Muscle layer of duodenum (tissue), 2 donors: ENCODE data around the gene MAP1S.
"Not testable (repeated sequence)": the region's sequence is repeated elsewhere in the genome, so short reads cannot be mapped to it uniquely, and the experiment has no call there.

Experiments
- H3K27ac ChIP-seq: one replicate; pipeline ENCODE4 v1.7.0; 2013; ENCODE audit warnings: mild to moderate bottlenecking, low read length
- H3K27me3 ChIP-seq: one replicate; pipeline ENCODE4 v1.7.0; 2013; ENCODE audit warnings: low read depth, mild to moderate bottlenecking, control low read depth, low read length
- H3K36me3 ChIP-seq, 2 donors: one replicate each; pipeline ENCODE4 v1.7.0; 2013; ENCODE audit warnings: low read length in 2 of 2, control low read depth in 1 of 2, mild to moderate bottlenecking in 1 of 2; ENCODE audit not compliant: insufficient read depth in 2 of 2, control insufficient read depth in 1 of 2
- H3K4me1 ChIP-seq, 2 donors: one replicate each; pipeline ENCODE4 v1.7.0; 2013; ENCODE audit warnings: low read length in 2 of 2, mild to moderate bottlenecking in 2 of 2, control low read depth in 1 of 2, moderate library complexity in 1 of 2; ENCODE audit not compliant: insufficient read depth in 2 of 2, control insufficient read depth in 1 of 2
- H3K4me3 ChIP-seq, 2 donors: one replicate each; pipeline ENCODE4 v1.7.0; 2013; ENCODE audit warnings: low read length in 2 of 2, low read depth in 1 of 2, mild to moderate bottlenecking in 1 of 2
- H3K9me3 ChIP-seq, 2 donors: one replicate each; pipeline ENCODE4 v1.7.0; 2013; ENCODE audit warnings: low read length in 2 of 2, control low read depth in 1 of 2, mild to moderate bottlenecking in 1 of 2; ENCODE audit not compliant: control insufficient read depth in 1 of 2
- donor health status: healthy.

The MAP1S gene

GRCh38 chr19:17772172-17772571 lies 52.9 kb downstream of the MAP1S start:
- H3K4me3 ChIP-seq, result no peak overlapping the region
- H3K27ac ChIP-seq, result no peak overlapping the region
- H3K36me3 ChIP-seq, result no peaks in the 10 kb centered on the region
- H3K4me1 ChIP-seq, result no peaks in the 10 kb centered on the region
- H3K27me3 ChIP-seq, result no peaks in the 10 kb centered on the region
- no peaks in the 10 kb centered on the region for H3K9me3 ChIP-seq

GRCh38 chr19:17775245-17775927 lies 56.1 kb downstream of the MAP1S start:
- Histone ChIP-seq H3K4me1 (peaks cover 0 to 9% of the 10 kb centered on the region in 2 donors), H3K9me3 (no peaks in the 10 kb centered on the region), H3K36me3 (no peaks in the 10 kb centered on the region), H3K27me3 (no peaks in the 10 kb centered on the region), H3K4me3 (no peak overlapping the region), H3K27ac (no peak overlapping the region)

GRCh38 chr19:17775991-17776803 lies 56.9 kb downstream of the MAP1S start:
- H3K36me3 ChIP-seq, result no peaks in the 10 kb centered on the region
- H3K27me3 ChIP-seq, result no peaks in the 10 kb centered on the region
- H3K27ac ChIP-seq, result no peak overlapping the region
- H3K9me3 ChIP-seq, result no peaks in the 10 kb centered on the region
- peaks cover 0 to 9% of the 10 kb centered on the region in 2 donors for H3K4me1 ChIP-seq
- H3K4me3 ChIP-seq, result no peak overlapping the region

- H3K4me3 ChIP-seq, H3K27me3 ChIP-seq, H3K4me1 ChIP-seq, H3K27ac ChIP-seq, H3K36me3 ChIP-seq, H3K9me3 ChIP-seq: not testable (repeated sequence)
These were observed 58.6 kb downstream of the MAP1S start for GRCh38 chr19:17777840-17778239.

GRCh38 chr19:17778251-17778967 lies 59.1 kb downstream of the MAP1S start:
- Histone ChIP-seq H3K36me3 (no peaks in the 10 kb centered on the region), H3K27me3 (no peaks in the 10 kb centered on the region), H3K4me1 (peaks cover 0 to 9% of the 10 kb centered on the region in 2 donors), H3K4me3 (peak overlapping the region in 1 of 2 donors; percentile 14), H3K9me3 (no peaks in the 10 kb centered on the region), H3K27ac (no peak overlapping the region)

GRCh38 chr19:17778968-17779929 lies 60.0 kb downstream of the MAP1S start:
- Histone ChIP-seq H3K4me1 (peaks cover 0 to 9% of the 10 kb centered on the region in 2 donors), H3K4me3 (peak overlapping the region in 1 of 2 donors; percentile 14), H3K27ac (no peak overlapping the region), H3K36me3 (no peaks in the 10 kb centered on the region), H3K9me3 (no peaks in the 10 kb centered on the region), H3K27me3 (no peaks in the 10 kb centered on the region)

GRCh38 chr19:17780781-17781180 lies 61.5 kb downstream of the MAP1S start:
- Histone ChIP-seq H3K4me3 (no peak overlapping the region), H3K27ac (no peak overlapping the region), H3K9me3 (no peaks in the 10 kb centered on the region), H3K4me1 (peaks cover 0 to 9% of the 10 kb centered on the region in 2 donors), H3K36me3 (no peaks in the 10 kb centered on the region), H3K27me3 (no peaks in the 10 kb centered on the region)

GRCh38 chr19:17783721-17784120 lies 64.4 kb downstream of the MAP1S start:
- not testable (repeated sequence) for H3K36me3 ChIP-seq, H3K9me3 ChIP-seq, H3K27ac ChIP-seq, H3K4me3 ChIP-seq, H3K27me3 ChIP-seq, H3K4me1 ChIP-seq
